ENCODE data around the gene ZC3H18.

DNA sequence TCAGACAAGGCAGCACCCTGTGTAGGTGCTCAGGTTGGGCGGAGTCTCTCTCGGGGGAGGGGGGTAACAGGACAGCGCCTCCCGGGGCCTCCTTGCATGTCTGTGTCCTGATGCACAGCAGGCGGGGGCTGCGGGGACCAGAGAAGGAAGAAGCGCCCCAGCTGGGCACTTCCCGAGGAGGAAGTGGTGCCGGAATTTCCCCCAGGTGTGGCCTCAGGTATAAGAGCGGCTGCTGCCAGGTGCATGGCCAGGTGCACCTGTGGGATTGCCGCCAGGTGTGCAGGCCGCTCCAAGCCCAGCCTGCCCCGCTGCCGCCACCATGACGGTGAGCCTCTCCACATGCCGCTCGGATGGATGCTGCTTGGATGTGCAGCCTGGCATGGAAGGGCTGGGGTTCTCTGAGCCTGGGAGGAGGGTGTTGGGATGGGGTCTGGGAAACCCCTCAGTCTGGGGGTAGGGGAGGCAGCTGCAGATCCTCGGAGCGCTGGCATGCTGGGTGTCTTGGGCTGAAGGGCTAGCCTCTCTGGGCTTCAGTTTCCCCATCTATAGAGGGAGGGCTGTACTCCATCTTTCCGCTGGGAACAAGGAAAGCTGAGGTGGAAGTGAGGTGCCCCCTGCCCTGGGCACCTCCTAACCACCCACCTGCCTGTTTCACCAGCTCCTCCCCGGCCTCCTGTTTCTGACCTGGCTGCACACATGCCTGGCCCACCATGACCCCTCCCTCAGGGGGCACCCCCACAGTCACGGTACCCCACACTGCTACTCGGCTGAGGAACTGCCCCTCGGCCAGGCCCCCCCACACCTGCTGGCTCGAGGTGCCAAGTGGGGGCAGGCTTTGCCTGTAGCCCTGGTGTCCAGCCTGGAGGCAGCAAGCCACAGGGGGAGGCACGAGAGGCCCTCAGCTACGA lies 68.4 kb downstream of the ZC3H18 start, which contains the start of gene IL17C:
- TF ChIP-seq, protein P1, sequence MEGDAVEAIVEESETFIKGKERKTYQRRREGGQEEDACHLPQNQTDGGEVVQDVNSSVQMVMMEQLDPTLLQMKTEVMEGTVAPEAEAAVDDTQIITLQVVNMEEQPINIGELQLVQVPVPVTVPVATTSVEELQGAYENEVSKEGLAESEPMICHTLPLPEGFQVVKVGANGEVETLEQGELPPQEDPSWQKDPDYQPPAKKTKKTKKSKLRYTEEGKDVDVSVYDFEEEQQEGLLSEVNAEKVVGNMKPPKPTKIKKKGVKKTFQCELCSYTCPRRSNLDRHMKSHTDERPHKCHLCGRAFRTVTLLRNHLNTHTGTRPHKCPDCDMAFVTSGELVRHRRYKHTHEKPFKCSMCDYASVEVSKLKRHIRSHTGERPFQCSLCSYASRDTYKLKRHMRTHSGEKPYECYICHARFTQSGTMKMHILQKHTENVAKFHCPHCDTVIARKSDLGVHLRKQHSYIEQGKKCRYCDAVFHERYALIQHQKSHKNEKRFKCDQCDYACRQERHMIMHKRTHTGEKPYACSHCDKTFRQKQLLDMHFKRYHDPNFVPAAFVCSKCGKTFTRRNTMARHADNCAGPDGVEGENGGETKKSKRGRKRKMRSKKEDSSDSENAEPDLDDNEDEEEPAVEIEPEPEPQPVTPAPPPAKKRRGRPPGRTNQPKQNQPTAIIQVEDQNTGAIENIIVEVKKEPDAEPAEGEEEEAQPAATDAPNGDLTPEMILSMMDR (IDR thresholded peaks at IDR 0.05; ENCODE audit: poor library complexity), result no peak
- TF ChIP-seq EZH2 (IDR thresholded peaks at IDR 0.05; ENCODE audit: borderline replicate concordance) (no peak), EZH2phosphoT487 (IDR thresholded peaks at IDR 0.05; ENCODE audit: low read depth, severe bottlenecking, unreplicated experiment) (no peak)
